Measurements from ENCODE around the gene NME1.

NME1 gene

GRCh38 chr17:51132964-51133319 is 20.4 kb upstream of the NME1 start:
- H3K4me3 ChIP-seq (ENCODE audit: low read depth, low read length), result no peak overlapping the region
- no peak for DNase-seq (ENCODE audit: low read depth)
- in situ Hi-C loops (cut with HindIII; ENCODE audit: low sequenced_read_pairs), result no loop called here
- TF ChIP-seq CTCF (IDR thresholded peaks at IDR 0.05; ENCODE audit: low read depth, low read length, missing control alignments), result no peak

GRCh38 chr17:51133365-51133764 is 20.0 kb upstream of the NME1 start:
- H3K4me3 ChIP-seq (ENCODE audit: low read depth, low read length), result no peak overlapping the region
- TF ChIP-seq CTCF (IDR thresholded peaks at IDR 0.05; ENCODE audit: low read depth, low read length, missing control alignments), result no peak
- no peak for DNase-seq (ENCODE audit: low read depth)
- in situ Hi-C loops (cut with HindIII; ENCODE audit: low sequenced_read_pairs), result no loop called here

- H3K4me3 ChIP-seq (ENCODE audit: low read depth, low read length), result no peak overlapping the region
- in situ Hi-C loops (cut with HindIII; ENCODE audit: low sequenced_read_pairs), result no loop called here
- DNase-seq (ENCODE audit: low read depth), result no peak
- no peak for TF ChIP-seq CTCF (IDR thresholded peaks at IDR 0.05; ENCODE audit: low read depth, low read length, missing control alignments)
Measured at GRCh38 chr17:51135956-51136355, 17.4 kb upstream of the NME1 start.

- no peak for DNase-seq (ENCODE audit: low read depth)
- H3K4me3 ChIP-seq (ENCODE audit: low read depth, low read length), result no peak overlapping the region
- in situ Hi-C loops (cut with HindIII; ENCODE audit: low sequenced_read_pairs), result no loop called here
- no peak for TF ChIP-seq CTCF (IDR thresholded peaks at IDR 0.05; ENCODE audit: low read depth, low read length, missing control alignments)
Measured at GRCh38 chr17:51142597-51142996, 10.8 kb upstream of the NME1 start.

- no peak for TF ChIP-seq CTCF (IDR thresholded peaks at IDR 0.05; ENCODE audit: low read depth, low read length, missing control alignments)
- DNase-seq (ENCODE audit: low read depth), result no peak
- H3K4me3 ChIP-seq (ENCODE audit: low read depth, low read length), result no peak overlapping the region
- in situ Hi-C loops (cut with HindIII; ENCODE audit: low sequenced_read_pairs), result no loop called here
Measured at GRCh38 chr17:51144266-51145022, 8.9 kb upstream of the NME1 start.

- in situ Hi-C loops (cut with HindIII; ENCODE audit: low sequenced_read_pairs), result no loop called here
- no peak overlapping the region for H3K4me3 ChIP-seq (ENCODE audit: low read depth, low read length)
- no peak for TF ChIP-seq CTCF (IDR thresholded peaks at IDR 0.05; ENCODE audit: low read depth, low read length, missing control alignments)
- no peak for DNase-seq (ENCODE audit: low read depth)
Measured at GRCh38 chr17:51147650-51148049, 5.7 kb upstream of the NME1 start.

Measured in astrocyte of the cerebellum (primary cell).